GM19023 (cell line): ENCODE measurements around the gene RPTOR.
"Not testable (repeated sequence)": the region's sequence is repeated elsewhere in the genome, so short reads cannot be mapped to it uniquely, and the experiment has no call there.

ENCODE experiments used
- ATAC-seq: cut with Tn5 transposase; IDR thresholded peaks from one replicate; pipeline ENCODE4 v1.9.1; 2021; ENCODE audit warnings: mild to moderate bottlenecking, moderate library complexity; ENCODE audit not compliant: unreplicated experiment

RPTOR gene

DNA sequence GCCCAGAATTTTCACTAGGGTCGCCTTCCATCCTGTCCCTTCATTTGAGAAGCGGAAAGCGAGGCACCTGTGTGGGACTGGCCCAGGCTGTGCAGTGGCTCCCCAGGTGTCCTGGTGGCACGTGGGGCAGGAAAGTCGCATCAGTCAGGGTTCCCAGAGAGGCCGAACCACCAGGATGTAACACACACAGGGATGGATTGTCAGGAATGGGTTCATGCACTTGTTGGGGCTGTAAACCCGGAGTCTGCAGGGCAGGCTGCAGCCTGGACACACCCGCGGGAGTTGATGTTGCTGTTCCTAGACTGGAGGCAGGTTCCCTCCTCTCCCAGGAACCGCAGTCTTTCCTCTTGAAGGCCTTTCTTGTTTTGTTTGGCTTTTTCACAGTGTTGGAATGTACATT lies 30.7 kb upstream of the RPTOR start:
- no peak for ATAC-seq

DNA sequence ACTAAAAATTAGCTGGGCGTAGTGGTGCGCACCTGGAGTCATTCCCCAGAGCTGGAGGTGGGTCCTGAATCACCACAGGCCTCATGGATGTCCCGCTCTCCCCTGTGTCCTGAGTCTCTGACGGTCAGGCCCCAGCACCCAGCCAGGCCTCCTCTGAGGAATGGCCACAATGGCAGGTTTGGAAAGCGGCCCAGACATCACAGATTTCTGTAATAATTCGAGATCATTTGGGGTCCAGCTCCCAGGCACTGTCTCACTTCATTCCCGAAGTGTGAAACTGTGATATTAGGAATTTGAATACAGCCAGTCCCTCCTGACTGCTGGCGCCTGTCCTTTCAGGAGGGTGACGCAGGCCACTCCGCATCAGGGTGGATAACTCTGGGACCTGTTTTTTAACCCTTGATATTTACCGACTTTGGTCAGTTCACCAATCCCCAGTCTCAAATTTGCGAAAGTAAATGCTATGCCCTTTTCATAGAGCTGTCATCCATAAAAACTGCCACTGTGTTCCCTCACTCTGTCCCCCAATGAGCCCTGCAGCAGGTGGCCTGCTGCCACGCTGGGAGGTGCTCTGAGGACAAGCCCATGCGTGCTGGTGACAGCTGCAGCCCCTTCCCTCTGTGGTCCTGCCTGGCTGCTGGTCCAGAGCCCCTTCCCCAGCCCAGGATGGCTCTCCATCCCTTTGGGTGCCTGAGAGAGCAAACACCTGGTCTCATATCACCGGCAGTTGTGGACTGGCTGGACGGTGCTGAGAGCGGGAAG lies 28.3 kb upstream of the RPTOR start:
- no peak for ATAC-seq

DNA sequence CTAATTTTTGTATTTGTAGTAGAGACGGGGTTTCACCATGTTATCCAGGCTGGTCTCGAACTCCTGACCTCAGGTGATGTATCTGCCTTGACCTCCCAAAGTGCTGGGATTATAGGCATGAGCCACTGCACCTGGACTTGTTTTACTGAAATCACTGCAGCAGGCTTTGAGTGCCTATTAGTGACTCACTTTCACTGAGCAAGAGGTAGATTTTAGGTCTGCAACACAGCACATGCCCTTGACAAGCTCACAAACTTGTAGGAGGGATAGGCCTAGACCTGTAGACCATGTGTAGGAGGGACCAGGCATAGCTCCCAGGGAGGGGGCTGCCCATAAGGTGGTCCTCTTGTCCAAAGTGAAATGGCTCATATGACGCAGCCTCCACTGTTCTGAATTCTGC lies 27.0 kb upstream of the RPTOR start:
- no peak for ATAC-seq

DNA sequence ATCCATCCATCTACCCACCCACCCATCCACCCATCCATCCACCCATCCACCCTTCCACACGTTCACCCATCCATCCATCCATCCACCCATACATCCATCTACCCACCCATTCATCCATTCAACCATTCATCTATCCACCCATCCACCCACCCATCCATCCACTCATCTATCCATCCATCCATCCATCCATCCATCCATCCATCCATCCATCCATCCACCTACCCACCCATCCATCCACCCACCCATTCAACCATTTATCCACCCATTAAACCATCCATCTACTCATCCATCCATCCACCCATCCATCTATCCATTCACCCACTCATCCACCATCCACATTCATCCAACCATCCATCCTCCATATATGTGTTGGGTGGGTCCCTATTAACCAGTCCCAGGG lies 26.2 kb upstream of the RPTOR start:
- ATAC-seq: no peak

DNA sequence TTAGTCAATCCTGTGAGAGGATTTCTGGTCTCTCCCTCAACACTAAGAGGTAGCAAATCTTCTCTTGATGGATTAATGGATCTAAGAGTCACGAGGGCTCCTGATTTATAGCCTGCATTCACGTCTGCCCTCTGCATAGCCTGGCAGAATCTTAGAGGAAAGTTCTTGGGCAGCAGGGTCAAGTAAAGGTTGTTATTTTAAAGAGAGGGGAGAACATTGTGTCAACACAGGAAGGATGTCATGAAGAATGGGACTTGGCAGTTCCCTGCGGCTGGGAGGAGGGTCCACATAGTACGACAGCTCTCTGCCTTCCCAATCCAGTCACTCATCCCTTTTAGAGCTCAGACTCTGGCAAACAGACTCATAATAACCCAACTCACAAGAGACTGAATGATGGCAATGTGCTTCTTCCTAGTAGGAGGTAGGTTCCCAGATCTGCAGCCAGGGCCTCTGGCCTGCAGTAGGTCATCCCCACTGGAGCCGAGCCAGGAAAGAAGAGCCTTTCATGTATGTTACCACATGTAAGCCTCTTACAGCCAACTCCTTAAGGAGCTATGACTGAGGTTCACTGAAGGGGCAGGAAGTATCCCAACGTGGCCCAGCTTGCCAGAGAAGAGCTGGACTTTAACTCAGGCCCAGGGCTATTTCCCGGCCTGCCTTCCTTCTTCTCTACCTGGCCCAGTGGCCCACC lies 25.4 kb upstream of the RPTOR start:
- ATAC-seq: no peak

DNA sequence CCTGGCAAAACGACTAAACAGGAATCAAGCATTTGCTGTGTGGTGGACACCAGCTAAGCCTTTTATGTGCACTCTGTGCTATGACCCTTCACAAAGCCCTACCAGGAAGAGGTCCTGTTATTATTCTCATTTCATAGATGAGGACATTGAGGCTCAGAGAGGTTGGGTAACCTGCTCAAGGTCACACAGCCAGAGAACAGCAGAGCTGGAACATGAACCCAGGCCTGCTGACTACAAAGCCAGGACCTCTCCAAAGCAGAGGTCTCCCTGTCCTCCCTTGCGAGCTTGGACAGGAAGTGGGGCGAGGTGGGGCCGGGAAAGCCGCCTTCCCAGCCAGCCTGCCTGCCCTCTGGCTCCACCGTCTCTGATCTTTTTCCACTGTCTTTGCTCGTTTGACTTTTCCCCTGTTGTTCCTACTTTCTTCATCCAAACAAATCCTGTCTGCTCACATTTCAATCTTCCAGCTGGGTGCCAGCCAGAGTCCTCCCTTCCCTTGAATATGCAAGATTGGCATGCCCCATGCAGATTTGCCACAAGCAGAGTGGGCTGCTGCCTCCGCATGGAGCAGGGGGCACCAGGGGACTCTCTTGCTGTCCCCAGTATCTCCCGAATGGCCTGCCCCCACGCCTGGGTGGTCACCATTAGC lies 23.7 kb upstream of the RPTOR start:
- ATAC-seq: no peak

DNA sequence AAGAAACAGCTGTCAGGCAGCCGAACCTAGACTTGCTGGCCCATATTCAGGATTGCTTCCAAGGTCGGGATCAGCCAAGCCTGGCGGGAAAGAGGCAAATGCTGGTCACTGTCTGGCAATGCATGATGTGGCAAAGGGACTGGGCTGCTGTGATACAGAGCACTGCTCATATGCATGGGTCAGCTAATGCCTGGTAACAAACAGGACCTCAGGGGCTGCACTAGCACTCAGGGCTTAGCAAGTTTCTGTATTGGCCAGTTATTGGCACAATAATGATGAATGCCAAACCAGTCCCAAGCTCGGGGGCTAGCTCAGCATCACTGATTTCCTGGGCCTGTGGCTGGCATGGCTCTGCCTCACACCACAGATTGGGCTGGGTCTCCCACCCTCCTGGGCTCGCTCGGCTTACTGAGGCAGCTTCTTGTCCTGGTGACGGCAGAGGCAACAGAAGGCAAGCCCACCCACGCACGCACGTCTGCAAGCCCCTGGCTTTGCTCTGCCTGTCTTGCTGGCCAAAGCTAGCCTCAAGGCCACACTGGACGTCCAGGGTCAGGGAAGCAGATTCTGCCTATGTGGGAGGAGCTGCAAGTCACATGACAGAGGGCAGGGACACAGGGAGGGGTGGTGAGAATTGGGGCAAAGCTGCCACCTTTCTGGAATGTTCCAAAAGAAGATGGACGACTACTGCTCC lies 21.4 kb upstream of the RPTOR start:
- ATAC-seq: no peak

DNA sequence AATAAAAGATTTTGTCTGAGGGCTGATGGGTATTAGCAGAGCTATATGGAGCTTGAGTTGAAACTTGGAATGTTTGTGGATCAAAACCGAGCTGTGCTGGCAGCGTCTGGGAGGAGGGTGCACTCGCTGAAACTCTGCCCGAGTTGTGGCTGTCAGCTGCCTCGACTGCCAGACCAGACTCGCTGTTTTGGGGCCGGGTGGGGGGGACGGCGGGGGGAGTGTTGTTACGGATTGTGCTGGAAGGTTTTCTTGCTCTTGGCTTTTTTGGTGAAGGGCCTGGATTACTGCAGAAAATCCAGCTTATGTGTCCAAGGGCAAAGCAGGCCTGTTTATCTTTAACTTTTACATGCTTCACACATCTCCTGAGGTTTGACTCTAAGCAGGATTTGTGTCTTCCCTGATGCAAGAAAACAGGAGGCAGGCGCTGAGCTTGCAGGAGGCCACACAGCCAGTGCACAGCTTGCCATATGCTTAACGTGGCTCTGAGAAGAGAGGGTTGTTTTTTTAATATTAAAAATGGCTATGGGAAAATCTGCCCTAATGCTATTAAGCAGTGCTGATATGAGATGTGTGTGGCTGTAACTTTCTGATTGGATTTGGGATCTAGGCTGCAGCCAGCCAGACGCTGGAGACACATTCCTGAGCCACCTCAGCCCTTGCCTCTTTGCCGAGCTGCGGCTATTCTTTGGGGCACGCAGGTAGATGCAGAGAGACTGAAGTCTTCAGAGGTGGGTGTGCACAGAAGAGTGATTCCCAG lies 20.5 kb upstream of the RPTOR start:
- ATAC-seq: no peak

DNA sequence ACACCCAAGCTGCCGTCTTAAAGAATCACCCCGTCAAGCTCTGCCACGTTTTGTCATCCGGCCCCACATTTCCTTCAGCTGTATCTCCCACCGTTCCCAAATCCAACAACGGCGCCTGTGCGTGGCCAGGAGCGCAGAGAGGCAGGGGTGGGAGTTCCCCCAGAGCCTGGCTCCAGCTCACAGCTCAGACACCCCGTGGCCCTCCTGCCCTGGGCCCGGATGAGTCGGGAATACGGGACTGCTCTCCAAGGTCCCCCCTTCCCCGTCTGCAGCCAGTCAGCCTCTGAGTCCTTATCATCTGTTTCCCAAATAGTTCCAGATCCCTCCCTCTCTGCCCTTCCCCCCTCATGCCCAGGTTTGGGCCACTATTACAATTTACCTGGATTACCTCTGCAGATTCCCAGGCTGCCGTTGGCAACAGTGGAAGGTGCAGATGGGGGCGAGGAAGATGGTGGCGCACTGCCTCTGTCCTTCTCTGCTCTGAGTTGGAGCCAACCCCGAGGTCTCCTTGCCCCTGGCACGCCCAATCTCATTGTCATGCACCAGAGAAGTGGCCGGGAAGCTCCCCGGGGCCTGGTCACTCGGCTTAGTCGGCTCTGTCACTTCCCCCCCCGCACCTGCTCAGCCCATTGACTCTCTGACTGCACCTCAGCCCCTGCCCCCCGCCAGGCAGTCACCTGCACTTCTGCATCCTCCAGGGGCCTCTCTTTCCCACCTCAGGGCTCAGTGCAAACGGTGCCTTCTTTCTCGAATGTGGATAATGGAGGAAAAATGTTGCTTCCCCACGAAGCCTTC lies 18.3 kb upstream of the RPTOR start:
- no peak for ATAC-seq

DNA sequence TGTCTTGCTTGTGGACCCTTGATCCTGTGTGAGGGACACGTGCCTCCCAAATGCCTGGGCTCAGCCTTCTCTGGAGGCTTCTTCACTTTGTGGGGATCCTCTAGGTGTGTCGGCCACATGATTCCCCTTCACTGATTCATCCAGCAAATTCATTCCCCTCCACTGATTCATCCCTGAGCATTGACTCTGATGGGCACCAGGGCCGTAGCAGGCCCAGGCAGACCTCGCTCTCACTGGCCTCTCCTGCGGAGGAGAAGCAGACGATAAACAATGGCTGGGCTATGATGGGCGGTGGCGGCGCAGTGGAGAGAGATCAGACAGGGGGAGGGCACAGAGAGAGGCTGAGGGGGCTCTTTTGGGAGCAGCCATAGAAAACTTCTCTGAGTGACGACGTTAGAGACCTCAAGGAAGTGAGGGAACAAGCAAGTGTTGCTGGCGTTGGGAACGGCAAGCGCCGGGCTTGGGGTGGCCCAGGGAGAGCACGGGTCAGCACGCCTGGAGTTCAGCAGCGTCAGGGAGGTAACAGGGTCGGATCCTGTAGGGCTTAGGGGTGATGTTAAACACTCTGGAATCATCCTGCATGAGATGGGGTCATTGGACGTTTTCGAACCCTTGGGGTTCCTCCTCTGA lies 17.5 kb upstream of the RPTOR start:
- no peak for ATAC-seq

DNA sequence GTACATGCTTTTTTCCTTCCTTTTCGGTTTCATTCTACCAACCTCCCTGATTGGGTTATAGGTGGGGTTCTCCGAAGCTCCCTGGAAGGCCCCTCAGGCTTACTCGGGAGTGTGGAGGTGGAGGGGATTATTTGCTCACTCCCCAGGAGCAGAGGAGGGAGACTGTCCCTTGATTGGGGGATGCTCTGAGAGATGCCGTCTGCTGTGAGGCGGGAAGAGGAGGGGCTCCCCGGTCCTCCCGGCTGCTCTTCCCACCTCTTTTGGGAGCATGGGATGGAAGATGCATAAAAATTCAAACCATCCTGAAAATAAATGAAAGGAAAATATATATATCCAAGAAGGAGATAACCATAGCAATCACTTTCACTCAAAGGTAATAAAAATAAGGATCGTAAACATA lies 16.1 kb upstream of the RPTOR start:
- ATAC-seq: no peak

DNA sequence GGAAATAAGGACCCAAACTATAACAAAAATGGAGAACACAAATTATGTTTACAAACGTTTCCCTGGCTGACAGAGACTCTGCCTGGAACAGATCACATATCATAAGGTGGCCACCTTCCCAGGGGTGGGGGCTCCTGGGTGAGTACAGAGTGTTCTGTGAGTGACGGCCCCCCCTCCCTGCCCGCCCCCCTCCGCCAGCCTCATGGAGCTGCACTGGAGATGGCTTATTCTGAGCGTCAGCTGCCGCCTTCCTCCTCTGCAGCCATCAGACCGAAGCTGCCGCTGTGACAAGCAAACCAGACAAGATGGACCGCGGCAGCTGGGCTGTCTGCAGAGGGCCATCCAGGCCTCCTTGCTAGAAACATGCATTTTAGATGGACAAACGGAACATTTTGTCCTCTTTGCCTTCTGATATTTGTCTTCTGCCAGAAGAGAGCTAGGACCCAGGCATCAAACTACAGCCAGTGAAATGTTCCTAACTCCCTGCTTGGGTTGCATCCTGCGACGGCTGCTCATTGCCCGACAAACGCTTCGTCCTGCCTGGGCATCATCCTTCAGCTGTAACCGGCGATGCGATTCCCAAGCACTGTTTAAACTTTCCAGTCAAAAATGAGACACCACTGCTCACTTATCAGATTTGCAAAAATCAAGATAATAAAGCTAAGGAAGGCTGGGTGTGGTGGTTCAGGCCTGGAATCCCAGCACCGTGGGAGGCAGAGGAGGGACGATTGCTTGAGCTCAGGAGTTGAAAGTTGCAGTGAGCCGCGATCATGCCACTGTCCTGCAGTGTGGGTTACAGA lies 15.3 kb upstream of the RPTOR start:
- ATAC-seq: no peak

DNA sequence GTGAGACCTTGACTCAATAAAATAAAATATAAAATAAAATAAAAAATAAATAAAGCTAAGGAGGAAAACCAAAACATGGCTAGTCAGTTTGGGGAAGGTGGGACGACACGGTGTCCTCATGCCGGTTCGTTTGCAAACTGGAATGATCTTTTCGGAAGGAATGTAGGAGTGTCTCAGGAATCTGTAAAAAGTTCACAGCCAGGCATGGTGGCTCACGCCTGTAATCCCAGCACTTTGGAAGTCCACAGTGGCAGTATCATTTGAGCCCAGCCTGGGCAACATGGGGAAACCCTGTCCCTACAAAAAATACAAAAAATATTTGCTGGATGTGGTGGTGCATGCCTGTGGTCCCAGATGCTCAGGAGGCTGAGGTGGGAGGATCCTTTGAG lies 14.7 kb upstream of the RPTOR start:
- no peak for ATAC-seq

DNA sequence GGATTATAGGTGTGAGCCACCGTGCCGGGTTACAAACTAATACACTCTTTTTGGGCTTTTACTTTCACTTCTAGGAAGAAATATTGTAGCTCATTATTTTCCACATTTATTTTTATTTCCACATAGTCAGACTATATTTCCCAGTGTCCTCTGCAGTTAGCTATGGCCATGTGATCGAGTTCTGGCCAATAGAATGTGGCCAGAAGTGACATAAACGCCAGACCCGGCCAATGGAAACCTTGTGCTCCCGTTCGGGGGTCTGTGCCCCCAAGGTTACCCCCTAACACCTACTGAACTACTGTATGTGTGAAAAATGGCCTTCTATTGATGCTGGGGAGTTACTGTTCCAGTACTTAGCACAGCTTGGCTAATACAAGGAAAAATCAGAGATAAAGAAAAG lies 13.2 kb upstream of the RPTOR start:
- ATAC-seq: no peak

DNA sequence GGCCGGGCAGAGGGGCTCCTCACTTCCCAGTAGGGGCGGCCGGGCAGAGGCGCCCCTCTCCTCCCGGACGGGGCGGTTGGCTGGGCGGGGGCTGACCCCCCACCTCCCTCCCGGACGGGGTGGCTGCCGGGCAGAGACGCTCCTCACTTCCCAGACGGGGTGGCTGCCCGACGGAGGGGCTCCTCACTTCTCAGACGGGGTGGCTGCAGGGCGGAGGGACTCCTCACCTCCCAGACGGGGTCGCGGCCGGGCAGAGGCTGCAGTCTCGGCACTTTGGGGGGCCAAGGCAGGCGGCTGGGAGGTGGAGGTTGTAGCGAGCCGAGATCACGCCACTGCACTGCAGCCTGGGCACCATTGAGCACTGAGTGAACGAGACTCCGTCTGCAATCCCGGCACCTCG lies 7.3 kb upstream of the RPTOR start:
- ATAC-seq: not testable (repeated sequence)

DNA sequence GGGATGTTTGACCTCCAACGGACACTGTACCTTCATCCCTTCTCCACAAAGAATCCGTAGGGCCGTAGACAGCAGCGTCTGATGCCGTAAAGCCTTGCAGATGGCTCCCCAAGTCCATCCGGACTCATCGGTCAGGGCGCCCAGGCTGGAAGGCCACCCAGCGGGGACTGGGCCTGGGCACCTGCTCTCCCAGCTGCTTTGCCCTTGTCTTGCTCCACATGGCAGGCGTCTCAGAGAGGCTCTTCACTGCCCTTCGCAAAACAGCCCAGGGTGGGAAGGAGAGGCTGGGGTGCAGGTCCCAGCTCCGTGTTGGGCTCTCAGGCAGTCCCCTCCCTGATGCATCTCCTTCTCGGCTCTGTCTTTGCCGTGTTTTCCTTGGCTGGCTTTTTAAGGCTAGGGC lies 6.2 kb upstream of the RPTOR start:
- ATAC-seq: no peak

DNA sequence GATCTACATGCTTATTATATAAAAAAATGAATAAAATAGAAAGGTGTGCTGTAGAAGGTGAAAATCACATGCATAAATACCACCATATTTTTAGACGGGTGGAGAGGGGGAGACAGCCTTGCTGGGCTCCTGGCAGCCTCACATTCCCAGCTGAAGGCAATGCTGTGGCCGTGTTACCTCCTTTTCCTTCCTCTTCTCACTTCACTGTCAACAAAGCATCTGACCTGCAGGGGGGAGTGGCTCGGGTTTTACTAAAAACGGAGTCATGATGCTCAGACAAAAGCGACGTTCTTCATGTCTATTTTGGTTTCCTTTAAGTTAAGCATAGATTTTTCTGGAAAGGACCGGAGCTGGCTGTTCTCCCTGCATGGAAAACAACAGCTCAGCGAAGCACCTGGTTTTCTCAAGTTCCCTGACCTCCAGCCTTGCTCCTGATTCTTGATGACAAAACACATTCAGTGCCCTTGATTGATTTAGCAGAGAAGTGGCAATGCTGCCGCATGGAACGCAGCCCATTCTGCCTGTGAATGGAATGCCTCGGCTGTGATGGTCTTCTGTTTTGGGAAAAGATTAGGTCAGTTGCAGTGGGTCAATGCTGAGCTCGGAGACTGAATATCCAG lies 5.5 kb upstream of the RPTOR start:
- no peak for ATAC-seq

DNA sequence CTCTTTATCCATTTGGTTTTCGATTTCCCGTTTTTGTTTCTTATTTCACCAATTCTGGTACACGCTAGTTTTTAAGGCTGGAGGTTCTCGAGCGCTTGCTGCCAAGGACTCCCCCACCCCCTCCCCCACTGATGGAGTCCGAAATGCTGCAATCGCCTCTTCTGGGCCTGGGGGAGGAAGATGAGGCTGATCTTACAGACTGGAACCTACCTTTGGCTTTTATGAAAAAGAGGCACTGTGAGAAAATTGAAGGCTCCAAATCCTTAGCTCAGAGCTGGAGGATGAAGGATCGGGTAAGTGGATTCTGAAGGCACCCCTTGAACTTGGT lies 825 bp downstream of the RPTOR start:
- no peak for ATAC-seq

DNA sequence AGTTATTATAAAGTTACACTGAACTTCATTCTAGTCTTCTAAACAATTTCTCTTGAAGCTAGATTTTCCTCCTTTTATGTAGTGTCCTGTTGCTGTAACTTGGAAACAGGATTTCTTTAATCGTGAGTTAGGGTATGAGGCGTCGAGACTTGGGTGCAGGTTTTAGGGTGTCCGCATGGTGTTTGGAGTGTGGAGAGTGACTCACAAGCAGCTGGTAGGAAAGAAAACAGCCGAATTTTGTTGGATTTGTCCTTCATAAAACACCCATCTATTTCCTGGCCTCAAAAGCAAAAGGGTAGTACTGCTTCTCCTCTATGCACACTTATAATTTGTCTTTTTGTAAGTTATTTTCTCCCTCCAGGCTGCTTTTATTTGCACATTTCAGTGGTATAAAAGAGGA lies 1.6 kb downstream of the RPTOR start:
- ATAC-seq: no peak
